ENCODE measurements around the gene PSMB5.
A peak's percentile ranks its signal among the peaks of the same experiment; 100 is the strongest.

PSMB5 gene

DNA sequence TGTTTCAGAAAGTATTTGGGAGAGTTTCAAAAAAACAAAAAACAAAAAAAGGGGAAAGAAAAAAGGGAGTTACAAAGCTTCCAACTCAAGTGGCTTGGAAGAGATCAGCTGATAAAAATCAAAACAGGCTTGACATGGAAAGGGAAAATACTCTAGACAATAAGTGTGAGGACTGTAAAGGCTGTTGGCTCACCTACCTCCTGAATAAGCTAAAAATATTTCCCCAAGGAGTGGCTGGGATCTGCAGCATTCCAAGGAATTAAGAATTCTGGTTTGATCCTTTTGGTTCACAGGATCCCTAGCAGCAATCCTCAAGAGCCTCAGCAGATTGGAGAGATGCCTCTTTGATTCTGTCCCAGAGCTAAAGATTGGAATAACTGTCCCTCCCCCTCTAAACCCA lies 41.2 kb downstream of the PSMB5 start:
- H4K5ac ChIP-seq (ENCODE audit: low read length): no peak overlapping the region
- peak; percentile 68 for DNase-seq

DNA sequence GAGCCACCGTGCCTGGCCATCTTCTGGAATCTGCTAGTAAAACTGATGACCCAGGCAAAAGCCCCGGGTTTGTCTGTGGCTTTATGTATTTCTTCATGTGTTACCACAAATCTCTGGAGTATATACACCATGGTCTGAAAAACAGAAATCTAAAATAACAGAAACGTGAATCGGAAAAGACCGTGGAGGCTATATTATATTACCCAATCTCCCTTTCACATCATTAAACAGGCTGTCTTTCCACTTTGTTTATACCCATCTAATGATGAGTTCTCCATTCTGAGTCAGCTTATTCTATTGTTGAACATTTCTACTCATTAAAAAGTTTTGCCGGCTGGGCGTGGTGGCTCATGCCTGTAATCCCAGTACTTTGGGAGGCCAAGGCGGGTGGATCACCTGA lies 42.8 kb downstream of the PSMB5 start:
- Histone ChIP-seq H2BK120ac (ENCODE audit: low read depth, low read length) (no peak overlapping the region), H2AK5ac (ENCODE audit: low read length) (no peak overlapping the region), H3K27me3 (ENCODE audit: insufficient read depth, low read length, poor library complexity) (no peaks in the 10 kb centered on the region), H3K56ac (ENCODE audit: low read length) (no peak overlapping the region), H3K79me2 (ENCODE audit: control insufficient read depth, insufficient read depth, low read length) (no peaks in the 10 kb centered on the region), H3K18ac (ENCODE audit: low read length) (no peak overlapping the region), H4K5ac (ENCODE audit: low read length) (no peak overlapping the region), H4K8ac (ENCODE audit: low read depth, low read length) (no peak overlapping the region), H3K4ac (ENCODE audit: low read depth, low read length) (no peak overlapping the region), H2BK5ac (ENCODE audit: low read length) (no peak overlapping the region), H2BK15ac (replicated peaks; ENCODE audit: low read depth) (no peak overlapping the region), H3K23ac (ENCODE audit: low read length) (no peak overlapping the region), H3K4me3 (ENCODE audit: low read length) (no peak overlapping the region), H3K27ac (ENCODE audit: low read depth, low read length) (no peak overlapping the region), H3K36me3 (ENCODE audit: control insufficient read depth, insufficient read depth, low read length) (no peaks in the 10 kb centered on the region), H3K4me2 (ENCODE audit: low read length) (no peak overlapping the region), H3K4me1 (ENCODE audit: control insufficient read depth, low read depth, low read length) (peaks cover 9% of the 10 kb centered on the region), H3K79me1 (ENCODE audit: low read length) (no peaks in the 10 kb centered on the region), H3K9ac (ENCODE audit: low read length) (no peak overlapping the region)
- no peak for DNase-seq
- WGBS (ENCODE audit: extremely low coverage, insufficient coverage, low lambda C conversion rate): no CpG with 5 or more reads among the region's 8 CpGs

More for the DNA sequence above, 41.2 kb downstream of the PSMB5 start:
- Histone ChIP-seq H3K4me3 (ENCODE audit: low read length) (no peak overlapping the region), H3K36me3 (ENCODE audit: control insufficient read depth, insufficient read depth, low read length) (no peaks in the 10 kb centered on the region), H3K4me1 (ENCODE audit: control insufficient read depth, low read depth, low read length) (peaks cover 9% of the 10 kb centered on the region), H3K18ac (ENCODE audit: low read length) (no peak overlapping the region), H3K79me2 (ENCODE audit: control insufficient read depth, insufficient read depth, low read length) (no peaks in the 10 kb centered on the region), H2BK5ac (ENCODE audit: low read length) (no peak overlapping the region), H2BK15ac (replicated peaks; ENCODE audit: low read depth) (no peak overlapping the region), H2BK120ac (ENCODE audit: low read depth, low read length) (no peak overlapping the region), H3K27ac (ENCODE audit: low read depth, low read length) (peak overlapping the region; percentile 4), H3K4ac (ENCODE audit: low read depth, low read length) (no peak overlapping the region), H3K56ac (ENCODE audit: low read length) (peak overlapping the region; percentile 74), H3K79me1 (ENCODE audit: low read length) (no peaks in the 10 kb centered on the region), H3K9ac (ENCODE audit: low read length) (no peak overlapping the region), H3K4me2 (ENCODE audit: low read length) (no peak overlapping the region), H2AK5ac (ENCODE audit: low read length) (peak overlapping the region; percentile 92), H4K8ac (ENCODE audit: low read depth, low read length) (no peak overlapping the region), H3K23ac (ENCODE audit: low read length) (no peak overlapping the region), H3K27me3 (ENCODE audit: insufficient read depth, low read length, poor library complexity) (no peaks in the 10 kb centered on the region)

DNA sequence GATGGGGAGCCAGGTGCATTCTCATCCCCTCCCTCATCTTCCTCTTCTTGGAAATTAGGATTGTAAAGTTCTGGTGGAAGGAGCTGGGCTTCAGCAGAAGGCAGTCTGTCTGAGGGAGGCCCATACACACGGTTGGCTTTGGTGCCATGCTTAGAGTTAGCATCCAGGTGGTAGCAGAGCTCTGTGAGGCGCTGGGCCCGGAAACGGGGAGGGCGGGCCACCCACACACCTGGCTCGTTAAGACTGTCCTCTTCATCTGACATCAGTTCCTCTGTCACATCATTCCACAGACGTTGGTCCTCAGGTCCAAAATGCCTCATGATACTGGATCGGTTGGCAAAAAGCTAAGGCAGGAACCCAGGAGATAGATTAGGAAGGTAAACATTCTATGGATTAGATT lies 47.4 kb downstream of the PSMB5 start:
- Histone ChIP-seq H4K8ac (ENCODE audit: low read depth, low read length) (no peak overlapping the region), H2BK15ac (replicated peaks; ENCODE audit: low read depth) (no peak overlapping the region), H3K36me3 (ENCODE audit: control insufficient read depth, insufficient read depth, low read length) (no peaks in the 10 kb centered on the region), H3K27me3 (ENCODE audit: insufficient read depth, low read length, poor library complexity) (no peaks in the 10 kb centered on the region), H2AK5ac (ENCODE audit: low read length) (no peak overlapping the region), H3K4ac (ENCODE audit: low read depth, low read length) (no peak overlapping the region), H3K79me1 (ENCODE audit: low read length) (no peaks in the 10 kb centered on the region), H3K4me1 (ENCODE audit: control insufficient read depth, low read depth, low read length) (peaks cover 5% of the 10 kb centered on the region), H3K27ac (ENCODE audit: low read depth, low read length) (no peak overlapping the region), H3K4me3 (ENCODE audit: low read length) (no peak overlapping the region), H2BK120ac (ENCODE audit: low read depth, low read length) (no peak overlapping the region), H3K18ac (ENCODE audit: low read length) (no peak overlapping the region), H3K56ac (ENCODE audit: low read length) (no peak overlapping the region), H3K9ac (ENCODE audit: low read length) (no peak overlapping the region), H4K5ac (ENCODE audit: low read length) (no peak overlapping the region), H3K79me2 (ENCODE audit: control insufficient read depth, insufficient read depth, low read length) (no peaks in the 10 kb centered on the region), H3K4me2 (ENCODE audit: low read length) (no peak overlapping the region), H2BK5ac (ENCODE audit: low read length) (no peak overlapping the region), H3K23ac (ENCODE audit: low read length) (no peak overlapping the region)
- no peak for DNase-seq
- WGBS (ENCODE audit: extremely low coverage, insufficient coverage, low lambda C conversion rate): no CpG with 5 or more reads among the region's 8 CpGs

DNA sequence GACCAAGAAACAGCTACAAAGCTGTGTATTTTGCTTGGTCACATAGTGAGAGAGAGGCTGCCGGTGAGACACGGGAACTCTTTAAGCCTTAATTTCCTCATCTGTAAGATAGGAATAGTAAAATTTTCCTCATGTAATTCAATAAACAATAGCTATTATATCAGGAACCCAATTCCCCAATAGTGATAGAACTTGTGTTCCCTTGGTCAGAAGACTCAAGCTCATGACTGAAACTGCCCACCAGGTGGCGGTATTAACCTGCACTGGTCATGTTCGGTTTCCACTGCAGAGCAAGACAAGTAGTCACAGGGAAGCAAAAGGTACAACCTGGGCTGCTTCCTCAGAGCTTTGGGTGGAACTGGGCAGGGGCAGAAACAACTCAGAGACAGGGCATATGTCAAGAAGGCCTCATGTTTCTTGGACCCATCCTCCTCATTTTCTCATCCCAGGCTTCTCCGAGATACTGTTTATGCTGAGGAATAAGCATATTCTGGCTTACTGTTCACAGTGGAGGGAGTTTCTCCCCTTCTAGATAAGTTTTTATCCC lies 48.1 kb downstream of the PSMB5 start:
- Histone ChIP-seq H3K27me3 (ENCODE audit: insufficient read depth, low read length, poor library complexity) (no peaks in the 10 kb centered on the region), H4K5ac (ENCODE audit: low read length) (no peak overlapping the region), H2BK120ac (ENCODE audit: low read depth, low read length) (no peak overlapping the region), H2BK15ac (replicated peaks; ENCODE audit: low read depth) (no peak overlapping the region), H3K4ac (ENCODE audit: low read depth, low read length) (no peak overlapping the region), H3K79me2 (ENCODE audit: control insufficient read depth, insufficient read depth, low read length) (peaks cover 4% of the 10 kb centered on the region), H3K79me1 (ENCODE audit: low read length) (no peaks in the 10 kb centered on the region), H3K18ac (ENCODE audit: low read length) (no peak overlapping the region), H3K56ac (ENCODE audit: low read length) (no peak overlapping the region), H2AK5ac (ENCODE audit: low read length) (no peak overlapping the region), H4K8ac (ENCODE audit: low read depth, low read length) (no peak overlapping the region), H3K4me2 (ENCODE audit: low read length) (no peak overlapping the region), H3K4me1 (ENCODE audit: control insufficient read depth, low read depth, low read length) (peaks cover 5% of the 10 kb centered on the region), H3K23ac (ENCODE audit: low read length) (no peak overlapping the region), H3K36me3 (ENCODE audit: control insufficient read depth, insufficient read depth, low read length) (no peaks in the 10 kb centered on the region), H2BK5ac (ENCODE audit: low read length) (no peak overlapping the region), H3K9ac (ENCODE audit: low read length) (no peak overlapping the region), H3K4me3 (ENCODE audit: low read length) (no peak overlapping the region), H3K27ac (ENCODE audit: low read depth, low read length) (no peak overlapping the region)
- no CpG with 5 or more reads among the region's 5 CpGs for WGBS (ENCODE audit: extremely low coverage, insufficient coverage, low lambda C conversion rate)
- DNase-seq: peak; percentile 90

DNA sequence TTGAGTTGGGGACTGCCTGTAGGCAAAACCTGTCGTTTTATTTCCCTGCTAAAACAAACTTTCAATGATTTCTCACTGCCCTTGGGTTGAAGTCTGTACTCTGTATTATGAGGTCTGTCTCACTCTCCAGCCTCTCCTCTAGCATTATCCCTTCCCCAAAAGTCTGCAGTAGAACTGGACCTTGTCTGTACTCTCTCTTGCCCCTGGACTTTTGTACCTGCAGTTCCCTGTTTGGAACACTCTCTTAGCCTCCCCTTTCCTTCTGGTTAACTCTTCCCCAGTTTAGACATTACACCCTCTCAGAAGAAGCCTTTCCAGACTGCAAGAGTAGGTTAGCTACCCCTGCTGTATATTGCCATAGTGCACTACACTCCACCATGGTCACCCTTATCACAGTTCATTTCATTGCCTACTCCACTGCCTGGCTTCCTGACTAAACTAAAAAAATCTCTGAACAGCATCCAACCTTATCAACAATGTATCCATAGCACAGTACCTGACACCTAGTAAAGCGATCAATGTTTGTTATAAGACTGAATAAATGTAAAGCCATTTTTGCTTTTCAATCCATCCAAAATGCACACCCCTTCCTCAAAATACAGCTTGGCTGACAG lies 48.7 kb downstream of the PSMB5 start:
- Histone ChIP-seq H2BK15ac (replicated peaks; ENCODE audit: low read depth) (no peak overlapping the region), H3K18ac (ENCODE audit: low read length) (no peak overlapping the region), H3K4me2 (ENCODE audit: low read length) (no peak overlapping the region), H3K4me1 (ENCODE audit: control insufficient read depth, low read depth, low read length) (peaks cover 5% of the 10 kb centered on the region), H2BK5ac (ENCODE audit: low read length) (no peak overlapping the region), H3K23ac (ENCODE audit: low read length) (no peak overlapping the region), H2AK5ac (ENCODE audit: low read length) (no peak overlapping the region), H3K27ac (ENCODE audit: low read depth, low read length) (no peak overlapping the region), H3K4me3 (ENCODE audit: low read length) (no peak overlapping the region), H3K9ac (ENCODE audit: low read length) (no peak overlapping the region), H3K4ac (ENCODE audit: low read depth, low read length) (no peak overlapping the region), H3K56ac (ENCODE audit: low read length) (no peak overlapping the region), H3K36me3 (ENCODE audit: control insufficient read depth, insufficient read depth, low read length) (no peaks in the 10 kb centered on the region), H4K8ac (ENCODE audit: low read depth, low read length) (no peak overlapping the region), H3K79me1 (ENCODE audit: low read length) (no peaks in the 10 kb centered on the region), H2BK120ac (ENCODE audit: low read depth, low read length) (no peak overlapping the region), H3K79me2 (ENCODE audit: control insufficient read depth, insufficient read depth, low read length) (peaks cover 9% of the 10 kb centered on the region), H4K5ac (ENCODE audit: low read length) (peak overlapping the region; percentile 36), H3K27me3 (ENCODE audit: insufficient read depth, low read length, poor library complexity) (no peaks in the 10 kb centered on the region)
- no CpG with 5 or more reads among the region's 2 CpGs for WGBS (ENCODE audit: extremely low coverage, insufficient coverage, low lambda C conversion rate)
- no peak for DNase-seq
